Smooth muscle cell (in vitro differentiated cells): ENCODE data around the gene WNT7B. TPM values are rescaled to one million over a fixed set of nuclear protein-coding genes. Genes with fewer than 3 reads are reported as not detected.

Experiments used
- DNase-seq: peaks from one replicate; lab custom pipeline; 2025; ENCODE audit not compliant: unreplicated experiment; lab: John Stamatoyannopoulos, UW
- H2AFZ ChIP-seq: fragments of 200-600 bp; sonication (generic); 2 replicates; pipeline ENCODE4 v1.6.0; 2016; ENCODE audit warnings: antibody characterized with exemption, low read depth, mild to moderate bottlenecking
- H3F3A ChIP-seq: fragments of 200-600 bp; sonication (generic); 2 replicates; pipeline ENCODE4 v1.6.0; 2017; ENCODE audit warnings: antibody characterized with exemption, low read depth
- H3K27ac ChIP-seq: fragments of 200-600 bp; sonication (generic); 2 replicates; pipeline ENCODE4 v1.5.1; 2016; ENCODE audit warnings: low read depth, mild to moderate bottlenecking
- H3K27me3 ChIP-seq: fragments of 200-600 bp; sonication (generic); 2 replicates; pipeline ENCODE4 v1.6.1; 2016; ENCODE audit warnings: low read depth, mild to moderate bottlenecking
- H3K36me3 ChIP-seq: fragments of 200-600 bp; sonication (generic); 2 replicates; pipeline ENCODE4 v1.5.1; 2016; ENCODE audit warnings: low read depth
- H3K4me1 ChIP-seq: fragments of 200-600 bp; sonication (generic); 2 replicates; pipeline ENCODE4 v1.5.1; 2016; ENCODE audit warnings: low read depth
- H3K4me2 ChIP-seq: fragments of 200-600 bp; sonication (generic); 2 replicates; pipeline ENCODE4 v1.6.0; 2016; ENCODE audit warnings: mild to moderate bottlenecking
- H3K4me3 ChIP-seq: fragments of 200-600 bp; sonication (generic); 2 replicates; pipeline ENCODE4 v1.5.1; 2016; ENCODE audit warnings: mild to moderate bottlenecking
- H3K79me2 ChIP-seq: fragments of 200-600 bp; sonication (generic); 2 replicates; pipeline ENCODE4 v1.6.0; 2016; ENCODE audit warnings: low read depth, mild to moderate bottlenecking
- H3K9ac ChIP-seq: fragments of 200-600 bp; sonication (generic); 2 replicates; pipeline ENCODE4 v1.6.0; 2016; ENCODE audit warnings: low read depth
- H3K9me3 ChIP-seq: fragments of 200-600 bp; sonication (generic); replicated peaks from 2 replicates; pipeline ENCODE4 v1.5.1; 2016; ENCODE audit warnings: low read depth
- H4K20me1 ChIP-seq: fragments of 200-600 bp; sonication (generic); 2 replicates; pipeline ENCODE4 v1.6.0; 2016; ENCODE audit warnings: low read depth
- CTCF ChIP-seq: fragments of 200-600 bp; sonication (generic); IDR thresholded peaks from 2 replicates; pipeline ENCODE4 v1.5.1; 2017; ENCODE audit warnings: borderline replicate concordance, mild to moderate bottlenecking, antibody characterized with exemption; ENCODE audit not compliant: insufficient read depth, poor library complexity, severe bottlenecking
- WGBS: methylation state at CpG from one replicate; pipeline ENCODE4 v1.1.7; 2016; ENCODE audit warnings: low lambda C conversion rate; 5-methylcytosine and 5-hydroxymethylcytosine counted together
- polyA plus RNA-seq: library from polyadenylated mRNA; unstranded; fragments of >200 nt; fragmentation: Nextera tagmentation; extraction: Ambion mirVana; gene quantifications from 2 replicates; pipeline ENCODE4 v1.2.1, GENCODE V29; 2016
- total RNA-seq: library from RNA; depleted of rRNA; stranded (reverse); fragments of >200 nt; gene quantifications from 2 replicates; pipeline ENCODE4 v1.2.3, GENCODE V29; 2014

The WNT7B gene
- total and polyA plus RNA-seq, 2 experiments from 2014 or later = 0.69 to 1.6 TPM

DNA sequence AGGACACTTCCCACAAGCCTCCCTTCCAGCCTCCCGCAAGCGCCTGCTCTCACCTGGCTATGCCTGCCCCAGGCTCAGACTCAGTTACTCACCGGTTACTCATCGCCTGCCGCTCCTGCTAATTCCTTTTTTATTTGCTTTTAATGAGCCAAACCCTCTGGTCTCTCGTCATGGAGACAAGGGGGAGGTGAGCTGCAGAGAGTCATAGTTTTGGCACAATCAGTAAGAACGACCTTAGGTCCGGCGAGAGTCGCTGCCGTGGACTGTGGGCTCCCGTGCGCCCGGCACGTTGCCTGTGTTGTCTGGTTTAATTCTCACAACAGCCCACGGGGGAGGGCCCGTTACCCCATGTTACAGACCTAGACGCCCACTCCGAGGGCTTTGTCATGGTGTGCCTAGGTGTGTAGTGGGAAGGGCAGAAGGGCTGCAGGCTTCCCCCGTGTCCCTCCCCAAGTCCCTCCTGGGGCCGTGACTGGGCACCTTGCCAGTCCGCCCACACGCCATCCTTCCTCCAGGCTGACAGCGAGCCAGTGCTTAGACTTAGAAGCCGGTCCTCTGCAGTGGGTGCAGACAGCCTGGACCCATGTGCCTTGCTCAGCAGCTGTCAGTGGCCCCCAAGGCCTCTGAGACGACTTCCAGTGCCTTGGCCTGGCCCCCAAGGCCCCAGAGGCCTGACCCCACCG lies 42.2 kb downstream of the WNT7B start:
- Histone ChIP-seq H3K36me3 (no peaks in the 10 kb centered on the region), H3K4me3 (no peak overlapping the region), H3K9ac (peak overlapping the region; percentile 55), H3F3A (no peaks in the 10 kb centered on the region), H3K27me3 (no peaks in the 10 kb centered on the region), H3K27ac (peak overlapping the region; percentile 80), H4K20me1 (no peaks in the 10 kb centered on the region), H3K4me2 (peak overlapping the region; percentile 78), H3K9me3 (no peaks in the 10 kb centered on the region), H3K4me1 (peaks cover 8% of the 10 kb centered on the region), H3K79me2 (no peaks in the 10 kb centered on the region), H2AFZ (no peak overlapping the region)
- no peak for TF ChIP-seq CTCF
- 42% methylated on average over 25 of the region's 27 CpGs for WGBS
- no peak for DNase-seq

GRCh38 chr22:45934168-45934564 lies 42.8 kb downstream of the WNT7B start:
- Histone ChIP-seq H3K9me3 (no peaks in the 10 kb centered on the region), H3K36me3 (no peaks in the 10 kb centered on the region), H3K4me3 (no peak overlapping the region), H3K27ac (peak overlapping the region; percentile 13), H3K4me1 (peaks cover 8% of the 10 kb centered on the region), H3F3A (no peaks in the 10 kb centered on the region), H4K20me1 (no peaks in the 10 kb centered on the region), H2AFZ (no peak overlapping the region), H3K9ac (no peak overlapping the region), H3K4me2 (no peak overlapping the region), H3K79me2 (no peaks in the 10 kb centered on the region), H3K27me3 (no peaks in the 10 kb centered on the region)
- 93% methylated on average over 6 of the region's 6 CpGs for WGBS
- TF ChIP-seq CTCF = no peak
- DNase-seq = no peak

DNA sequence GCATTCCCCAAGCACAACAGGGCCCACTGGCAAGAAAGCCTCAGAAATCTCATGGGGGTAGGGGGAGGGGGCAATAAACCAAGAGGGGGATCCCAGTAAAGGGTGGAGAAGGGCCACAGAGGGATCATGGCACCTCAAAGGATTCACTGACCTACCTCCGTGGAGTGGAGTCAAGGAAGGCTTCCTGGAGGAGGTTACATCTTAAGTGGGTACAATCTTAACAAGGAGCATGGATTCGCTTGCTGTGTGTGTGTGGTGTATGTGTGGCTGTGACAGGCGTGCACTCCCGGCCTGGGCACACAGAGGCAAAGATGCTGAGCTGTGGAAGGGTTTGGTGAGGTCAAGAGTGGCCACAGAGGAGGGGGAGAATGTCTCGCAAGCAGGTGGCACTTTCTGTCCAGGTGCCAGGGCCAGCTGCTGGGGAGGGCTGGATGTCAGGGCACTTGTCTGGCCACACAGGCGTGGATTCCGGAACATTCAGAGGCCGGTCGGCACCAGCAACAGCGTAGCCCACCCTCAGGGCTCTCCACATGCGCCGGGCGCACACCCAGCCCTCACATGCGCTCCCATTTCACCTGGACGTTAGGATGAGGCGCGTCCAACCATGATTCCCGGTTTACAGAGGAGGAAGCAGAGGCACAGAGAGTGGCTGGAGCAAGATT lies 43.3 kb downstream of the WNT7B start:
- no peak for DNase-seq
- H3F3A ChIP-seq = no peaks in the 10 kb centered on the region
- H4K20me1 ChIP-seq = no peaks in the 10 kb centered on the region
- H3K4me1 ChIP-seq = peaks cover 8% of the 10 kb centered on the region
- H3K4me2 ChIP-seq = no peak overlapping the region
- no peak overlapping the region for H2AFZ ChIP-seq
- H3K27me3 ChIP-seq = no peaks in the 10 kb centered on the region
- 93% methylated on average over 18 of the region's 18 CpGs for WGBS
- no peaks in the 10 kb centered on the region for H3K36me3 ChIP-seq
- no peaks in the 10 kb centered on the region for H3K9me3 ChIP-seq
- TF ChIP-seq CTCF = no peak
- no peak overlapping the region for H3K4me3 ChIP-seq
- no peak overlapping the region for H3K27ac ChIP-seq
- H3K79me2 ChIP-seq = no peaks in the 10 kb centered on the region
- no peak overlapping the region for H3K9ac ChIP-seq
